ENCODE data around the gene GNAQ.

Gene GNAQ

DNA sequence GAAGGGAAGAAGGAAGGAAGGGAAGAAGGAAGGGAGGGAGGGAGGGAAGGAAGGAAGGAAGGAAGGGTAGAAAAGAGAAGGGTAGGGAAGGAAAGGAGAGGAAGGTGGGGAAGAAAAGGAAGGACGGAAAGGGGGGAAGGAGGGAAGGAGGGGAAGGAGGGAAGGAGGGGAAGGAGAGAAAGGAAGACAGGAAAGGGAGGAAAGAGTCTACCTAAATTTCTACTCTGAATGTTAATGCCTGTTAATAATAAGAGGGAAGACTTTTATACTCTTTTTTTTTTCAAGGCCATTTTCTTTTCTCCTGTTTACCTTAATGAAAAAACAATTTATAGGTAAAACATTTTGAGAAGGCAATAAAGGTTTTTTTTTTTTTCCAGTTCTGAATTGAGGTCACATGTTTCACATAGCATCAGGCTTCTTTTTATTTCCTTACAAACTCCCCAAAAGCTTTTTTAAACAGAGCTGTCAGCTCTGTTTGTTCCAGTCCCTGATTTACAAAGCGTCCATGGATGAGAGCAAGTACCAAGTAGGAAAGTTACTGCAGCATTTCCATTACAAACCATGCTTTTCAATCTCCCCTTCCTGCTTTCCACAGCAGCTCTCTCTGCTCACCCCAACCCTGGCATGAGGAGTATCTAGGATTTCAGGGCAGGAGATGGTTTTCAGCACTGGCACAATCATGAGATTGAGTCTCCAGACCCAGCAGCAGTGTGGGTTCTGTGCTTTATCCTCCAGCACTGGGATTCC, 173.9 kb downstream of the GNAQ start:
- in situ Hi-C loops (cut with MboI; ENCODE audit: low sequenced_read_pairs), result loop anchor here (25.0 kb wide), 1 partner anchor 180 kb away; the partner anchor contains the start of gene GNAQ

DNA sequence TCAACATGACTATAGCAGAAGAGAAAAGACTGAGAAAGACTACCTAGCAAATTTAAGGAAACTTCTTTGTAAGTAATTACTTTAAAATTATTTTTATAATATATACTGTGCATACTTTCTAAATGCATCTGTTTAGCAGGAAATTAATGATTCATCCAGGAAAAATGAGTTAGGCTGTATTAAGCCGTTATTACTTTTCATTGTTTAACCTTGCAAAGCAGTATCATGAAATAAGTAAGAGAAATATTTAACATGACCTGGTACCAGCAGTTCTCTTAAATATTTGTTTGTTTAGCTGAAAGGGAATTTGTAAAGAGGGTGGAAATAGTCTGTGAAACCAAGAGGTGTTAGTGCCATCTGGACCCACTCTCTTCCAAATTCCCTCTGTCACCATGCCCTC, 175.0 kb downstream of the GNAQ start:
- in situ Hi-C loops (cut with MboI; ENCODE audit: low sequenced_read_pairs), result loop anchor here (25.0 kb wide), 1 partner anchor 181 kb away; the partner anchor contains the start of gene GNAQ

DNA sequence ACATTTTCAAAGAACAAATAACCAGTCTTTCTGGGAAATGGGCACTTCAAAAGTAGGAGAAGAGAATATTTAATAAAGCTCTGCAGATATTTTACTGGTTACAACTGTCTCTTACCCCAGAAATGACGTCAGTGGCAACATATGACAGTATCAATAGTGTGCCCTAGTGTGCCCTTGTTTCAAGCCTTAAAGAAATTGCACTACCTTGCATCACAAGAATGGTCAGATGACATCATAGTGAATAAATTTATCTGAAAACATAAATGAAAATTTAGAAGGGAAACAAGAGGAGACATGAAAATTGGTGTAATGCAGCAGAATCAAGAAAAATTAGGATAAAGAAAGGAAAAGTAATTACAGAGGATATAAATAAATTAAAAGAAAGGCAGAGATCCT, 176.7 kb downstream of the GNAQ start:
- in situ Hi-C loops (cut with MboI; ENCODE audit: low sequenced_read_pairs), result loop anchor here (25.0 kb wide), 1 partner anchor 182 kb away; the partner anchor contains the start of gene GNAQ

DNA sequence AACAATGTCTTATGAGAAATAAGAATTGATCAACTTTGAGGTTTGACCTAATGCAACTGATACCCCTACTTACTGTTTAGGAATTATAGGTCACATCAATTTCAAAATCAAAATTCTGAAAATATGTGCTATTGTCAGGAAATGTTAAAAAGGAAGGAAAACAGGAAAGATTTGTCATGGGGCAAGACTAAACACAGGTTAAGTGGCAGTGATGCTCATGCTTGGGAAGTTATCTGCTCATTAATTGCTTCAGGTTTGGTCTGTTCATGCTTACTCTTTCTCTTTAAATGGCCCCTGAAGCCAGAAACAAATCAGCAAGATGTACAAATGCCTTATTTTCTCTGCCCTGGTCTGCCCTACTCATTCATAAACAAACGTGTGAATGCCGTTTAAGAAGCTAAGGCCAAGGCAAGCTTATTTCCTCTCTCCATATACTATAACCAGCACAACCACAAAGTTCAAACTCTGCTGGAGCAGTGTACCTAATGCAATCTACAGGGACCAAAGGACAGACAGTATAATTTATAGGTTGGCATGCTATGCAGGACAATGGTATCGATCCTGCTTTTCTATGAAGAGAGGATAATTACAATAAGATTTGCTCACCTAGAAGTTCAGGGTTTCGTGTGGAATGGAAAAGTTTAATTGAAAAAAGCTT, 177.2 kb downstream of the GNAQ start:
- in situ Hi-C loops (cut with MboI; ENCODE audit: low sequenced_read_pairs), result loop anchor here (25.0 kb wide), 1 partner anchor 183 kb away; the partner anchor contains the start of gene GNAQ

DNA sequence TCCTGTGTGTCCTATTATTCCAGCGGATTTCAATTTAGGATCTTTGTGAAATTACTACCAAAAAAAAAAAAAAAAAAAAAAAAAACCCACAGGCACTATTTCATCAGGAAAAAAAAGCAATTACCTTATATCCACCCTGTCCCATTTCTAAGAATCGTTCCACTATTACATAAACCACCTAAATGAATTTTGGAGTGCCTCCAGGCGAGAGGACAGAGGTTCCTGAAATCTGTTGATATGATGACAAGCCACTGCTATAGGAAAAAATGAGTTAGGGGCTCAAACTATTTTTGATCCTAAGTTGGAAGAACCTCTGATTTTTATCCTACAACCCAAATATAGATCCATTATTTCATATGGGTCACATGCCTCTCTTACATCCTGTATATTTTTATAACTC, 177.9 kb downstream of the GNAQ start:
- in situ Hi-C loops (cut with MboI; ENCODE audit: low sequenced_read_pairs), result loop anchor here (25.0 kb wide), 1 partner anchor 184 kb away; the partner anchor contains the start of gene GNAQ

DNA sequence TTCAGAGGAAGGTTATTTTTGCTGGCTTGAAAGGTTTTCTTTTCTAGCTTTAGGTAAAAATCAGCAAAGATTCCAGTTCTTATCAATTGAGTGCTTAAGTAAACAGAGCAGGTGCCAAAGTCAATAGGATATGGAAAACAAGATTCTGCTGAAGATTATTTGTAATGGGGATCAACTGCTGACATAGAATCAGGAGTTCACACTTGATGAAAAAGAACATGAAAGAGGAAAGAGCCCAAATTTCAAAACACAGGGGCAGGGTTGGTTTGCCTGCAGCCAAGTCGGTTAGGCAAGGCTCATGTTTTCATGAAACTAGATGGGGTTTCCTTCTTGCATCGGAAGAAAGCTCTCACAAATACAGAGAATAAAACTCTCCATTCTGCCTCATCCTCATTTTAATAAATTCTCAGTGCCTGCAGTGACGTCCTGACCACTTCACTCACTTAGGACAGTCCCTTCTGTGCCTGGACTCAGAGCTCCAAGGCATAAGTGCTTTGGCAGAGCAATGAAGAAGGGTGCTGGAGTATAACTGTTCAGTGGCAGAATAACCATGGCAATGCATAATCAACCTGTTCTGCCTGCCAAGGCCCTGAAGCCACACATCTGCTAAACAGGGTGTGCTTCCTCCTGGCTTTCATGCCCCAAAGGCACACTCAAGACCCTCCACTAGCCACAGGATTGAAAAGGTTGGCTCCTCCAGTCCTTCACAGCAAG, 179.6 kb downstream of the GNAQ start:
- in situ Hi-C loops (cut with MboI; ENCODE audit: low sequenced_read_pairs), result loop anchor here (25.0 kb wide), 1 partner anchor 185 kb away; the partner anchor contains the start of gene GNAQ

DNA sequence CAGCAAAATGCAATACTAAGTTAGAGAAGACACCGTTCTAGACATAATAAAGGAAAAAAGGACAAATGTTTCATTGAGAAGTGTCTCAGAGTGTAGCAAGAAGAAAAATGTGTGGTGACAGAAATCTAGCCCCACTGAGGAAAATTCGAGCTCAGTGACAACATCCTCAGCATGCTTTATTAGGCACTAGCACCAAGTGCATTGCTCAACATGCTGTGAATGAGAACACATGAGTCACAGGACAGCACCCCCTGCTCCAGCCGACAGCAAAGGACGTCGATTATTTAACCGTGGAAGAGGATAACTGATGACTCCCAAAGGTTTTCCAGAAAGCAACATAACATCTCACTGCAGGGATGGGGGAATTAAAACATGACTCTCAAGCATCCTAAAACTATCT, 182.7 kb downstream of the GNAQ start:
- in situ Hi-C loops (cut with MboI; ENCODE audit: low sequenced_read_pairs), result no loop called here

DNA sequence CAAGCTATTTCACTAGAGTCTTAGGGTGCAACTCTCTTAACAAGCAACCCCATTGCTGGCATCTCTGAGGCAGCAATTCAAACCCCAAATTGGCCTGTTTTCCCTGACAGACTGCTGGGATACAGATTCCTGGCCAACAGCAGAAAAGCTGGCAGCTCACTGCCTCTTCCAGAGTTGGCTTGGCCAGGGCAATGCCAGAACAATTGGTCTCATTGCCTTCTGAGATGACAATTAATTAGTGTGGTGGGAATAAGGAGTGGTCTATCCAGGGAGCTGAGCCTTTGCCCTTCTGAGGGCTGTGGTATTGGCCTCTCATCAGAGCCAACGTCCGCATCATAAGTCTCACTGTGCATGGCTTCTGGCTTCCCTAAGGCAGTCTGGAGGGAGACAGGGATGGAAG, 183.2 kb downstream of the GNAQ start:
- in situ Hi-C loops (cut with MboI; ENCODE audit: low sequenced_read_pairs), result no loop called here

DNA sequence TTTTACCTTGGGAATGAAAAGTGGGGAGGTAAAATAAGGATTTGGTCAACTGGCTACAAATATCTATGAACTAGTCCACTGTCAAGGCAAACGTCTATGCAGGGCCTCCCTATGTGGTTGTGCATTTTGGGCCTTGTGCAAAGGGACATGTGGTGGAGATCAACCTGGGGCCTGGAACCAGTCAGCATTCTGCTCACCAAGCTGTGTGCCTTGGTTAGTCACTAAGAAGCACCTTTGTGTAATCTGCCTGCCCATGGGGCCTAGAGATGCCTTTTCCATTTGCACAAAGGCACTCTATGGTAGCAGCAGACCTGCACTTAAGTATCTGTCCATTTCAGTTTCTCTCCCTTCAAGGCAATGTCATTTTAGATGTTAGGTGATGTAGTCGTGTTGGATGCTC, 184.0 kb downstream of the GNAQ start:
- in situ Hi-C loops (cut with MboI; ENCODE audit: low sequenced_read_pairs), result no loop called here

DNA sequence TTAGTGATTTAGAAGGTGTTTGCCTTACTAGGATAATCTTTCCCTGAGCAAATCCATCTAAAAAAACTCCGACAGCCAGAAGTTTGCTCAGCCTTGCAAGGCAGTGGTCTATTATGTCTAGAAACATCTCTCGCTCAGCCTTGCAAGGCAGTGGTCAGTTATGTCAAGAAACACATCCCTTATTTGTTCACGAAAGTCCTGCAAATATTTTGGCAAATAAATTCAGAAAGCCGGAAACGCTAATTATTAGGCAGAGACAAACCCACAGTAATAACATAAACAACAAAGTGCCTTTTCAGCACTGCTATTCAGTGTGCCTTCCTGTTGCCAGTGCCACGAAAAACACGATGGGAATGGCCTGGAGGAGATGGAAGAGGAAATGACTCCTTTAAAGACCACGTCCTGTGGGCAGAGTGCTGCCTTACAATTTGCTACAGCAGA, 184.5 kb downstream of the GNAQ start:
- in situ Hi-C loops (cut with MboI; ENCODE audit: low sequenced_read_pairs), result no loop called here

DNA sequence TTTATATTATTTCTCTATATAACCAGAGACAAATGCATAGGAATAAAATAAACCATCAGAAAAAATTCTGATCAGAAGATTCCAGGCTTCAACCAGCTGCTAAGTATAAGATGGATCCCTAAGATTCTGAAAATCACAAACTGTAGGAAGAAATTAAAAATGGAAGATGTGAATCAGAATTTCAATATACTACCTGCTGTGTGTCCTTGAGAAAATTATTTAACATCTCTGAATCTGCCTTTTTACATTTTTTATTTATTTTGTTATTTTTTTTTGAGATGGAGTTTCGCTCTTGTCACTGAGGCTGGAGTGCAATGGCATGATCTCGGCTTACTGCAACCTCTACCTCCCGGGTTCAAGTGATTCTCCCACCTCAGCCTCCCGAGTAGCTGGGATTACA, 187.2 kb downstream of the GNAQ start:
- in situ Hi-C loops (cut with MboI; ENCODE audit: low sequenced_read_pairs), result no loop called here

DNA sequence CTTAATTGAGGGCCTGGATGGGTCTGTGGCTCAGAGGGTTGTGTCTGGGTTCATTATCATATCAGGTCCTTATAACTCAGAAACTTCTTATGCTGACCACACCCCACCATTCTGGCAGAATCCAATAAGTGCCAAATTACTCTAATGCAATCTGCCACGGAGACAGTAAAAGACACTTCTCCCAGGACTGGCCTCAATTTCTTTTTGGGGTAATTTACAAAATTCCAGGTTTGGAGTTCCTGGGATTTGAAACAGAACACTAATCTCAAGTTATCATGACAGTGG, 187.8 kb downstream of the GNAQ start:
- in situ Hi-C loops (cut with MboI; ENCODE audit: low sequenced_read_pairs), result no loop called here

DNA sequence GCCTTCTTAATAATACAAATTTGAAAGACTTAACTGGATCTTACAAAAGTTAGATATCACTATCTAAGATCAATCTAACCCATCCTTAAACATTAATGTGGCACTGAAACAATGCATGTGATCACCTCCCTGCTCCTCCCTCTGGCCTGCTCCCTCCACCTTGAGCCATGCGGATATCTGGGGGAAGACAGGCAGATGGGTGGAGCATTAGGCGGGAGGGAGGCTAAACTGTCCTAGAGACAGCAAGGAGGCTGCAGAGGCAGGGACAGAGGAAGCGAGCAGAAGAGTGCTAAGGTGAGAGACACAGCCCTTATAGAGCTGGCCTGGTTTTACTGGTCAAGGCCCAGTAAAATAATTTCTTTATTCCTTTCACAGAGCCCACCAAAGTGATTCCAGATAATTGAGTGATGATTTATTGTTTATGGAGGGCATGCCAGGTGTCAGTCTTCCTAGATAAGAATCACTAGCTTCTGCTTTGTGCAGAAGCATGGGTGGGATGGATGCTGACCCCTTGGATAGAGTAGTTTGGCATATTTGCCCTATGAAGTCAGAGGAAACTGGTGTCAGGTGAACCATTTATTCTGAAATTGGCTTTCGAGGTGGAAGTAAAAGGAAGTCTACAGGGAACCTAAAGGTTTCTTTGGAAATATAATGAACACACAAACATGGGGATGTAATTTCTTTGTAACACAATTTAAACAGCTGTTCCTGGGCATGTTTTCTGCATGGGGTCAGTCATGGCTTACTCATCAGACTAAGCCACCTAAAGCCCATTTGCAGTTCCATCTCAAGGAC, 188.3 kb downstream of the GNAQ start:
- in situ Hi-C loops (cut with MboI; ENCODE audit: low sequenced_read_pairs), result no loop called here

DNA sequence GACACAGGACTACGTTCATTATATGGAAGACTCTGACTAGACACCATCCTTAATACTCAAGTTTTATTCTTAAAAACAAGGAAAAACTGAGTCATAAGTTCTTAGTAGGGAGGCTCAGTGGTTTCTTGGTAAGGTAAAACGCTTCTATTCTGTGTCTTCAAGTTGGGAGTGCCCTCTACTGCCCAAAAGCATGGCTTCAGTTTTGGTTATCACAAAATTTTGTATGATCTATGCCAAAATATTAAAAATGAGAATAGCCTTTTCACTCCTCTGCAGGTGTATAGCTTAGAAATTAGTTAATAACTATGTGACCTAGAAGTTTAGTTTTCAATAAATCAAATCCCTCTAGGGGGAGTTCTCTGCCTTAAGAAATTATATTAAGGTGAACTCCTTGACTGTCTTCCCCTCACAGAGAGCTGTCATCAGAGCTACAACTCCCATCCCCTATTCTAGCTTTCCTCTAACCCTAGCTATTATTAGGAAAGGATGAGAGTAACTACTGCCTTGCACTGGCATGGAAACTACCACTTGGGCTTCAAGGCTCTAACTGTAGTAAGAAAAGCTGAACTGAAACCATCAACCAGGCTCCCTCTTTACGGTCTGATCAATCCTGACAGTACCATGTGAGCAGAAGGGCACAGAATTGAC, 189.7 kb downstream of the GNAQ start:
- in situ Hi-C loops (cut with MboI; ENCODE audit: low sequenced_read_pairs), result no loop called here

DNA sequence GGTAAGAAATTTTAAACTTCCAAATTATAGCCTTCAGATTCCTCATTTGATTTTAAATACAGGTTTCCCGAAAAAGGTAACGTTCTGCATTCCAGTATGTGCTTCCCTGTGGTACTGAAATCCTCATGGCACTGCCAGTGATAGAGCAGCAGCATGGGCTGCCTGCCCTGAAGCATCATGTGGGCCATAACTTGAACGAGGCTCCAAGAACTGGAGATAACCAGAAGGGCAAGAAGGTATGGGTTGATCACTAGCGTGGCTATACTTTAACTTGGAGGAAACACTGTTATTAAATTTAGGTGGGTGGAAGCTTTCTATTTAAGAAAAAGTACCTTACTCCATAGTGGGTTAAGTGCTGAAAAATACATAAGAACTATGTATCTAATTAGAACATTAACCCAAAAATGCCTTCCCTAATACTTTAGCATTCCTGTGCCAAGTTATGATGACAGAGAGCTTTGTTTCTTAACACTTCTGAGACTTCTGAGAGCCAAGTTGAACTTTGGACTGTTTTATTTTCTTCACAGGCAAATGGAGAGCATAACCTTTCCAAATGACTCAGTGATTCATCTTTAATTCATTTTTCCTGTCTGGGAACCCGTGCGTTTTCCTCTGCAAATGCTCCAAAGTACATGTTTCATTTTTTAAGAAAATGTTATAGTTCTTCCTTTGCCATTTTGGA, 192.0 kb downstream of the GNAQ start:
- in situ Hi-C loops (cut with MboI; ENCODE audit: low sequenced_read_pairs), result no loop called here

DNA sequence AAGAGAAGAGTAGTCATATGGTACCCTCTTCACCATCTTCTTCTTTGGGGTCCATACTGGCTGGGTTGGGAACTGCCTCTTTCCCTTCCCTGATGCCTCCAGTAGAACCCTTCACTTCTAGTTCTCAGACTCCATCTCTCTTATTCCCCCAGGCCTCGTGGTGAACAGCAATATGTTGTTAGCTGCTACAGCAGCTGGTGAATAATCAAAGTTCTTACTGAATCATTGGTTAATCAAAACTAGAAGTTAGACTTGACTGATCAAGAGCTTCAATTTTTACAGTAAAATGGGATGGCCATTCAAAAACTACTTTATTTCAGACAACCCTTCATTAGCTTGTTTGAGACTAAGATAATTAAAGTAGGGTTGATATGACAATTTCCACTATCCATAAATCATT, 192.6 kb downstream of the GNAQ start:
- in situ Hi-C loops (cut with MboI; ENCODE audit: low sequenced_read_pairs), result no loop called here

DNA sequence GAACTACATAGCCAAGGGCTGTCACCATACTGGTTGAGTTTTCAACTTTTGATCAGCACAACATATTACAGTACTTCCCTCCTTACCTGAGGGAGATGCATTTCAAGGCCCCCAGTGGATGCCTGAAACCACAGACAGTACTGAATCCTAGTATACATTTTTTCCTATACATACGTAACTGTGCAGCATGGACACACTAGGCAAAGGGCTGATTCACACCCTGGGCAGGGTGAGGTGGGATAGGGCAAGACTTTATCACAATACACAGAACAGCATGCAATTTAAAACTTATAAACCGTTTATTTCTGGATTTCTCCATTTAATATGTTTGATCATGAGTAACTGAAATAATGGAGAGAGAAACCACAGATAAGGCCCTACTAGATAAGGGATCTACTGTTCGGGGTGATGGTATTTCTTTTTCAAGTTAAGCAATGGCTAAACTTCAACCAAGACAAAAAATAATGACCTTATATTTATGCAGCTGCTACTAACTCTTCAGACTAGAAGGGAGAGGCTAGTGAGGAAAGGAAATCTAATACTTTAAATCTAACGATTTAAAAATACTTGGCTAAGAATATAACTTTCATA, 196.6 kb downstream of the GNAQ start:
- in situ Hi-C loops (cut with MboI; ENCODE audit: low sequenced_read_pairs), result no loop called here

DNA sequence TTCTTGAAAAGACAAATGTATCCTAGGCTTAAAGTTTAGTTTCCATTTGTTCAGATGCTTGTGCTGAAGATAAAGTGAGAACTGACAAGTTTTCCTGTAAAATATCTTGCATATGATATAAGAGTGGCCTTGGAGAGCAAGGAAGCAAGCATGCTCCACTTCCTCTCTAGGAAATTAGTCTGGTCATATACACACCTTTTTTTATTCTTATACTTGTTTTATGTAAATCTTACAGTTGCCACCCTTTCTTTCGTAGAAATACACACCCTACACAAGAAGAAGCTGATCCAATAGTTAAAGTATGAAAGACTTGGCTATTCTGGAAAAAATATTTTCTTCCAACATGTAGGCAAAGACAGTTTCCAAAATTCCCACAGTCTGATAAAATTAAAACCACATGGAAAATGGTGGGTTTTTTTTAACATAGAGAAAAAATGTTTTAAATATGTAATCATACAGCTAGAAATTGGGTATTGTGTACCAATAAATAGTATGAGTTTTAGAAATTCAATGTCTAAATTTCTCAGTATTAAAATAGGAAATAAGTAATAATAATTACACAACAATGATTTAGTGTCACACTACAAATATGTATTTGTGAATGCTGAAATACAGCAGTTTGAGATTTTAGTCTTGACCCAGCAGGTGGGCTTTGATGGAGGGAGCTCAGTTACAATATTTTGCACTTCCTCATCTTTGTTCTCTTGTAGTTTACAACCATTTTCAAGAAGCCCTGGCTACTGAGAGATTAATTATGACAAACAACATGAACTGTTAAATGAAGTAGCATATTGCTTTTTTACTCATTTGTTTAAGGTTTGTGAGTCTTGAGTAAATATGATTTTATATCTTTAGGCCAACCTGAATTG, 197.8 kb downstream of the GNAQ start:
- in situ Hi-C loops (cut with MboI; ENCODE audit: low sequenced_read_pairs), result no loop called here

DNA sequence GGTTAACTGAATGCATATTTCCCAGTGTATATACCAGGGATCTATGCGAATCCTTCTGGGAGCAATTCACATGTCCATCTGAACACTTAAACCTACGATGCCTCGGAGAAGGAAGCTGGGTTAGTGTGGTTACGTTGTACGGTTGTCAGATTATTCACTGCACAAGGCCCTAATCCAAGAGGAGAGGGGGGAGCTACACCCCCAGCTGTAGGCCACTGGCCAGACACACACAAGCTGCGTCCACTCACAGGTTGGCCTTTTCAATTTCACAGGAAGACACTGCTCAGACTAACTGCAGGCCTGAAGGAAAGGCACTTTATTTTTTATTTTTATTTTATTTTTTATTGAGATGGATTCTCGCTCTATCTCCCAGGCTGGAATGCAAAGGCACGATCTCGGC, 199.0 kb downstream of the GNAQ start:
- in situ Hi-C loops (cut with MboI; ENCODE audit: low sequenced_read_pairs), result no loop called here

All from HL-60/S4 treated with phorbol 12-myristate 13-acetate at 8.2 ng/mL for 4 days and 3 days (cell line).